Ovary (tissue), 3 donors: ENCODE data around the gene PSMA4.

ENCODE experiments used
- CTCF ChIP-seq, 3 donors: fragments of 450-650 bp in 2 of 3; fragments of 200-600 bp in 1 of 3; IDR thresholded peaks; one replicate each; pipeline versions ENCODE4 v1.5.1 to v1.8.0; 2016 to 2022; ENCODE audit warnings: antibody characterized with exemption in 3 of 3, mild to moderate bottlenecking in 1 of 3
- EP300 ChIP-seq: sonication (generic); formaldehyde crosslinking; IDR thresholded peaks from one replicate; pipeline ENCODE4 v1.6.1; 2017; ENCODE audit warnings: antibody characterized with exemption
- POLR2A ChIP-seq: fragments of 450-650 bp; IDR thresholded peaks from one replicate; pipeline ENCODE4 v1.6.1; 2017; ENCODE audit warnings: antibody characterized with exemption, mild to moderate bottlenecking, moderate library complexity
- donor health status: DM: no; HTN: no; CAD: no.

GRCh38 chr15:78571382-78571781, 31.1 kb downstream of the PSMA4 start:
- no peak for TF ChIP-seq CTCF (IDR thresholded peaks at IDR 0.05)
- no peak for TF ChIP-seq POLR2A
- no peak for TF ChIP-seq EP300
